GM23338 (cell line): Measurements from ENCODE around the gene TSC2.

ENCODE experiments used
- CREB1 ChIP-seq: fragments of 250-450 bp; sonication (Bioruptor Pico); IDR thresholded peaks from 2 replicates; pipeline ENCODE4 v1.5.0; 2020; ENCODE audit warnings: low read depth, mild to moderate bottlenecking, moderate library complexity
- EZH2 ChIP-seq: fragments of 200-600 bp; sonication (generic); IDR thresholded peaks from one replicate; pipeline ENCODE4 v1.8.0; 2017; ENCODE audit warnings: antibody characterized with exemption, mild to moderate bottlenecking, low read depth; ENCODE audit not compliant: unreplicated experiment
- EZH2phosphoT487 ChIP-seq: fragments of 200-600 bp; sonication (generic); IDR thresholded peaks from one replicate; pipeline ENCODE4 v1.8.1; 2018; ENCODE audit warnings: antibody characterized with exemption; ENCODE audit not compliant: unreplicated experiment
- POLR2AphosphoS5 ChIP-seq: IDR thresholded peaks from 2 replicates; pipeline ENCODE4 v1.6.1; 2016; ENCODE audit warnings: antibody characterized with exemption, low read depth
- TF ChIP-seq, protein P1 (sequence below), 2 experiments: fragments of 200-600 bp in 1 of 2; sonication (generic) in 1 of 2; conservative IDR thresholded peaks; 2 replicates each; pipeline versions ENCODE4 v1.5.1 to v1.6.1; 2016 to 2017; ENCODE audit warnings: antibody characterized with exemption in 2 of 2, low read depth in 2 of 2, mild to moderate bottlenecking in 2 of 2, moderate library complexity in 1 of 2
- TF ChIP-seq, protein P2 (sequence below): IDR thresholded peaks from one replicate; pipeline ENCODE4 v1.6.1; 2018; ENCODE audit warnings: antibody characterized with exemption; ENCODE audit not compliant: unreplicated experiment

DNA sequence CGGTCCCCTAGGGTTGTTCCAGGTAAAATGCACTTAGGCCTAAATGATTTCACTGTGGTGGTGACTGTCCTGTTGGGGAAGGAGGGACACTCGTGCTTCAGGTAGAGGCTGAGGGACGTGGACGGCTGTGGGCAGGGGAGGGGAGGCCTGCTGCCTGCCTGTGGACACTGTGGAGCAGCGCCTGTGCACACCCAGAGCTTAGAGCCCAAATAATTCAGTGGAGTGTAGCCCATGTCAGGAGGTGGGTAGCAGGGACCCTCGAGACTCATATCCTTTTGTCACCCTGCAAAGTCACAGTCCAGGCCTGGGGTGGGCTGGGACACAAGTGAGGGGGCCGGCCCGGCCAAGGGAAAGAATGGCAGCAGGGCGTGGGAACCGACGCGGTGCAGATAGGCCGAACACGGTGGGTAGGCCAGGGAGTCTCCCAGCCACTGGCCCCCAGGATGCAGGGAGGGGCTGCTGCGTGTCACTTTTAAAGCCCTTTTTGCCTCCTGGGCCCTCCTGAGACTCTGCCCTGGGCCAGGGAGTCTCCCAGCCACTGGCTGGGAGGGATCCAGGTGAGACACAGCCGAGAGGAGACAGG lies 21.8 kb upstream of the TSC2 start:
- TF ChIP-seq, protein P1, sequence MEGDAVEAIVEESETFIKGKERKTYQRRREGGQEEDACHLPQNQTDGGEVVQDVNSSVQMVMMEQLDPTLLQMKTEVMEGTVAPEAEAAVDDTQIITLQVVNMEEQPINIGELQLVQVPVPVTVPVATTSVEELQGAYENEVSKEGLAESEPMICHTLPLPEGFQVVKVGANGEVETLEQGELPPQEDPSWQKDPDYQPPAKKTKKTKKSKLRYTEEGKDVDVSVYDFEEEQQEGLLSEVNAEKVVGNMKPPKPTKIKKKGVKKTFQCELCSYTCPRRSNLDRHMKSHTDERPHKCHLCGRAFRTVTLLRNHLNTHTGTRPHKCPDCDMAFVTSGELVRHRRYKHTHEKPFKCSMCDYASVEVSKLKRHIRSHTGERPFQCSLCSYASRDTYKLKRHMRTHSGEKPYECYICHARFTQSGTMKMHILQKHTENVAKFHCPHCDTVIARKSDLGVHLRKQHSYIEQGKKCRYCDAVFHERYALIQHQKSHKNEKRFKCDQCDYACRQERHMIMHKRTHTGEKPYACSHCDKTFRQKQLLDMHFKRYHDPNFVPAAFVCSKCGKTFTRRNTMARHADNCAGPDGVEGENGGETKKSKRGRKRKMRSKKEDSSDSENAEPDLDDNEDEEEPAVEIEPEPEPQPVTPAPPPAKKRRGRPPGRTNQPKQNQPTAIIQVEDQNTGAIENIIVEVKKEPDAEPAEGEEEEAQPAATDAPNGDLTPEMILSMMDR (conservative IDR thresholded peaks at IDR 0.05; ENCODE audit: low read depth in 2 of 2), result no peak
- TF ChIP-seq, protein P2, sequence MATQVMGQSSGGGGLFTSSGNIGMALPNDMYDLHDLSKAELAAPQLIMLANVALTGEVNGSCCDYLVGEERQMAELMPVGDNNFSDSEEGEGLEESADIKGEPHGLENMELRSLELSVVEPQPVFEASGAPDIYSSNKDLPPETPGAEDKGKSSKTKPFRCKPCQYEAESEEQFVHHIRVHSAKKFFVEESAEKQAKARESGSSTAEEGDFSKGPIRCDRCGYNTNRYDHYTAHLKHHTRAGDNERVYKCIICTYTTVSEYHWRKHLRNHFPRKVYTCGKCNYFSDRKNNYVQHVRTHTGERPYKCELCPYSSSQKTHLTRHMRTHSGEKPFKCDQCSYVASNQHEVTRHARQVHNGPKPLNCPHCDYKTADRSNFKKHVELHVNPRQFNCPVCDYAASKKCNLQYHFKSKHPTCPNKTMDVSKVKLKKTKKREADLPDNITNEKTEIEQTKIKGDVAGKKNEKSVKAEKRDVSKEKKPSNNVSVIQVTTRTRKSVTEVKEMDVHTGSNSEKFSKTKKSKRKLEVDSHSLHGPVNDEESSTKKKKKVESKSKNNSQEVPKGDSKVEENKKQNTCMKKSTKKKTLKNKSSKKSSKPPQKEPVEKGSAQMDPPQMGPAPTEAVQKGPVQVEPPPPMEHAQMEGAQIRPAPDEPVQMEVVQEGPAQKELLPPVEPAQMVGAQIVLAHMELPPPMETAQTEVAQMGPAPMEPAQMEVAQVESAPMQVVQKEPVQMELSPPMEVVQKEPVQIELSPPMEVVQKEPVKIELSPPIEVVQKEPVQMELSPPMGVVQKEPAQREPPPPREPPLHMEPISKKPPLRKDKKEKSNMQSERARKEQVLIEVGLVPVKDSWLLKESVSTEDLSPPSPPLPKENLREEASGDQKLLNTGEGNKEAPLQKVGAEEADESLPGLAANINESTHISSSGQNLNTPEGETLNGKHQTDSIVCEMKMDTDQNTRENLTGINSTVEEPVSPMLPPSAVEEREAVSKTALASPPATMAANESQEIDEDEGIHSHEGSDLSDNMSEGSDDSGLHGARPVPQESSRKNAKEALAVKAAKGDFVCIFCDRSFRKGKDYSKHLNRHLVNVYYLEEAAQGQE, result no peak
- no peak for TF ChIP-seq EZH2phosphoT487
- no peak for TF ChIP-seq POLR2AphosphoS5
- no peak for TF ChIP-seq EZH2
- TF ChIP-seq CREB1, result no peak
